Skeletal muscle satellite cell (primary cell): ENCODE measurements around the gene PPAN.

Source experiments
- H3K27me3 ChIP-seq: 2 replicates; pipeline ENCODE4 v1.7.0; 2013; ENCODE audit warnings: low read length; ENCODE audit not compliant: control insufficient read depth, insufficient read depth
- H3K36me3 ChIP-seq: 2 replicates; pipeline ENCODE4 v1.7.0; 2013; ENCODE audit warnings: mild to moderate bottlenecking, control low read depth, low read length; ENCODE audit not compliant: insufficient read depth
- H3K4me1 ChIP-seq: 2 replicates; pipeline ENCODE4 v1.7.0; 2013; ENCODE audit warnings: low read length; ENCODE audit not compliant: control insufficient read depth, insufficient read depth
- H3K4me2 ChIP-seq: 2 replicates; pipeline ENCODE4 v1.7.0; 2013; ENCODE audit warnings: mild to moderate bottlenecking, low read length
- H3K4me3 ChIP-seq: 2 replicates; pipeline ENCODE4 v1.7.0; 2013; ENCODE audit warnings: low read length
- H3K9ac ChIP-seq: 2 replicates; pipeline ENCODE4 v1.7.0; 2013; ENCODE audit warnings: mild to moderate bottlenecking, low read depth, low read length, moderate library complexity
- H3K9me3 ChIP-seq: replicated peaks from 2 replicates; pipeline ENCODE4 v1.7.0; 2013; ENCODE audit warnings: mild to moderate bottlenecking, control low read depth, low read length

Gene PPAN

GRCh38 chr19:10116866-10117616 lies 10.9 kb downstream of the PPAN start:
- Histone ChIP-seq H3K4me1 (peaks cover 26% of the 10 kb centered on the region), H3K4me2 (no peak overlapping the region), H3K4me3 (no peak overlapping the region), H3K9ac (no peak overlapping the region), H3K9me3 (no peaks in the 10 kb centered on the region), H3K36me3 (peaks cover 48% of the 10 kb centered on the region), H3K27me3 (no peaks in the 10 kb centered on the region)

GRCh38 chr19:10118960-10119359 lies 12.8 kb downstream of the PPAN start:
- H3K9ac ChIP-seq: peak overlapping the region; percentile 97
- H3K9me3 ChIP-seq: no peaks in the 10 kb centered on the region
- H3K36me3 ChIP-seq: peaks cover 46% of the 10 kb centered on the region
- peak overlapping the region; percentile 80 for H3K4me3 ChIP-seq
- H3K27me3 ChIP-seq: no peaks in the 10 kb centered on the region
- peak overlapping the region; percentile 96 for H3K4me2 ChIP-seq
- H3K4me1 ChIP-seq: peaks cover 32% of the 10 kb centered on the region

- H3K9ac ChIP-seq: peak overlapping the region; percentile 61
- H3K4me2 ChIP-seq: peak overlapping the region; percentile 69
Observed at GRCh38 chr19:10120538-10121189, 14.5 kb downstream of the PPAN start.

GRCh38 chr19:10122045-10122444 lies 15.9 kb downstream of the PPAN start:
- H3K36me3 ChIP-seq: peaks cover 19% of the 10 kb centered on the region
- peak overlapping the region; percentile 58 for H3K9ac ChIP-seq
- no peaks in the 10 kb centered on the region for H3K9me3 ChIP-seq
- H3K4me3 ChIP-seq: no peak overlapping the region
- no peak overlapping the region for H3K4me2 ChIP-seq
- peaks cover 32% of the 10 kb centered on the region for H3K4me1 ChIP-seq
- H3K27me3 ChIP-seq: no peaks in the 10 kb centered on the region

More at GRCh38 chr19:10120538-10121189, 14.5 kb downstream of the PPAN start:
- H3K4me3 ChIP-seq: peak overlapping the region; percentile 51
- H3K36me3 ChIP-seq: peaks cover 29% of the 10 kb centered on the region
- peaks cover 32% of the 10 kb centered on the region for H3K4me1 ChIP-seq
- no peaks in the 10 kb centered on the region for H3K27me3 ChIP-seq
- no peaks in the 10 kb centered on the region for H3K9me3 ChIP-seq

GRCh38 chr19:10124429-10124828 lies 18.3 kb downstream of the PPAN start:
- Histone ChIP-seq H3K36me3 (peaks cover 11% of the 10 kb centered on the region), H3K4me3 (no peak overlapping the region), H3K27me3 (no peaks in the 10 kb centered on the region), H3K4me1 (peaks cover 25% of the 10 kb centered on the region), H3K4me2 (no peak overlapping the region), H3K9ac (no peak overlapping the region), H3K9me3 (no peaks in the 10 kb centered on the region)

GRCh38 chr19:10126213-10126639 lies 20.1 kb downstream of the PPAN start:
- H3K4me3 ChIP-seq: no peak overlapping the region
- no peaks in the 10 kb centered on the region for H3K27me3 ChIP-seq
- no peak overlapping the region for H3K4me2 ChIP-seq
- no peak overlapping the region for H3K9ac ChIP-seq
- H3K9me3 ChIP-seq: no peaks in the 10 kb centered on the region
- peaks cover 11% of the 10 kb centered on the region for H3K36me3 ChIP-seq
- peaks cover 16% of the 10 kb centered on the region for H3K4me1 ChIP-seq

- H3K36me3 ChIP-seq: peaks cover 52% of the 10 kb centered on the region
- peaks cover 12% of the 10 kb centered on the region for H3K4me1 ChIP-seq
- H3K27me3 ChIP-seq: no peaks in the 10 kb centered on the region
- no peak overlapping the region for H3K4me2 ChIP-seq
- H3K9me3 ChIP-seq: no peaks in the 10 kb centered on the region
- H3K4me3 ChIP-seq: no peak overlapping the region
- H3K9ac ChIP-seq: no peak overlapping the region
Observed at GRCh38 chr19:10132905-10133304, 26.7 kb downstream of the PPAN start.

GRCh38 chr19:10133596-10133995 lies 27.4 kb downstream of the PPAN start:
- Histone ChIP-seq H3K4me2 (no peak overlapping the region), H3K36me3 (peaks cover 56% of the 10 kb centered on the region), H3K9ac (no peak overlapping the region), H3K4me1 (peaks cover 12% of the 10 kb centered on the region), H3K9me3 (no peaks in the 10 kb centered on the region), H3K27me3 (no peaks in the 10 kb centered on the region), H3K4me3 (no peak overlapping the region)

- Histone ChIP-seq H3K9me3 (no peaks in the 10 kb centered on the region), H3K9ac (no peak overlapping the region), H3K4me2 (no peak overlapping the region), H3K4me3 (no peak overlapping the region), H3K27me3 (no peaks in the 10 kb centered on the region), H3K36me3 (peaks cover 58% of the 10 kb centered on the region), H3K4me1 (peaks cover 12% of the 10 kb centered on the region)
Observed at GRCh38 chr19:10134040-10134439, 27.9 kb downstream of the PPAN start.

GRCh38 chr19:10135551-10136334 lies 29.6 kb downstream of the PPAN start:
- H3K9ac ChIP-seq: no peak overlapping the region
- peaks cover 12% of the 10 kb centered on the region for H3K4me1 ChIP-seq
- H3K9me3 ChIP-seq: no peaks in the 10 kb centered on the region
- H3K4me2 ChIP-seq: no peak overlapping the region
- H3K36me3 ChIP-seq: peaks cover 72% of the 10 kb centered on the region
- H3K4me3 ChIP-seq: no peak overlapping the region
- no peaks in the 10 kb centered on the region for H3K27me3 ChIP-seq

- Histone ChIP-seq H3K4me1 (peaks cover 2% of the 10 kb centered on the region), H3K36me3 (peaks cover 83% of the 10 kb centered on the region), H3K4me3 (no peak overlapping the region), H3K9ac (no peak overlapping the region), H3K4me2 (no peak overlapping the region), H3K27me3 (no peaks in the 10 kb centered on the region), H3K9me3 (no peaks in the 10 kb centered on the region)
Observed at GRCh38 chr19:10136936-10137335, 30.8 kb downstream of the PPAN start.
